Middle frontal gyrus (tissue), 1 donor: ENCODE measurements around the gene ULK2.
A peak's percentile ranks its signal among the peaks of the same experiment; 100 is the strongest.
"Not testable (repeated sequence)": the region's sequence is repeated elsewhere in the genome, so short reads cannot be mapped to it uniquely, and the experiment has no call there.

Source experiments
- DNase-seq: peaks from one replicate; pipeline ENCODE4 v3.0.0-alpha.2; 2015; ENCODE audit warnings: low spot score; ENCODE audit errors: extremely low spot score

ULK2 gene

DNA sequence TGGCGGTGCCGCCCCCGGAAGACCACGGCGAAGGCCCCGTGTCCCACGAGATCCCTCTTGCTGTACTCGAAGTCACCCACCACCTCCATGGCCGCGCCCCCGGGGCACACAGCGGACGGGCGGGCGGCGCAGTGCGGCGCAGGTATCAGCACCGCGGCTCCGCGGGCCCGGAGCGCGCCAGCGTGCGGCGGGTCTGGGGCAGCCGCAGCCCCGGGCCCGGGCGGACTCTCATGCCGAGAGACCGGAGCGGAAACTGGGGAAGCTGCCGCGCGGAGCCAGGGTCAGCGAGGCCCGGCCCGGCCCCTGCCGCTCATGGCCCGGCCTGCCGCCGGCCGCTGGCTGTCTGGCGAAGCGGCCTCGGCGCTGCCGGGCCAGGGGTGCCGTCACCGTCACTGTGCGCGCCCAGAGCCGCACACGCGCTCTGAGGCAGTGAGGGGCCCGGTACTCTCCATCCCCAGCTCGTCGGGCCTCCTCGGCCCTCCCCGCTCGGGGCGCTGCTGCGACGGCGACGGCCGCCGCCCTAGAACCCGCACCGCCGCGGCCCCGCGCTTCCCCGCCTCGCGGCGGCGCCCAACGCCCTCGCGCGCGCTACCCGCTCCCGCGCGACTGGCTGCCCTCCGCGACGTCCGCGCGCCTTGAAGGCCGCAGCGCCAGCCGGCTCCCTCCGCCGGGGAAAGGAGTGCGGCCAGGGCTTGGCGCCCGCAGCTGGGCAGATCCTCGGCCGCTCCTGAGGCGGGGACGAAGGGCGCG is at the start of gene ULK2:
ULK2 (minus strand) TSS at position 608 of the 750 bp plus-strand sequence; CDS start at position 89, 519 bp downstream.
- DNase-seq = peak; percentile 72

DNA sequence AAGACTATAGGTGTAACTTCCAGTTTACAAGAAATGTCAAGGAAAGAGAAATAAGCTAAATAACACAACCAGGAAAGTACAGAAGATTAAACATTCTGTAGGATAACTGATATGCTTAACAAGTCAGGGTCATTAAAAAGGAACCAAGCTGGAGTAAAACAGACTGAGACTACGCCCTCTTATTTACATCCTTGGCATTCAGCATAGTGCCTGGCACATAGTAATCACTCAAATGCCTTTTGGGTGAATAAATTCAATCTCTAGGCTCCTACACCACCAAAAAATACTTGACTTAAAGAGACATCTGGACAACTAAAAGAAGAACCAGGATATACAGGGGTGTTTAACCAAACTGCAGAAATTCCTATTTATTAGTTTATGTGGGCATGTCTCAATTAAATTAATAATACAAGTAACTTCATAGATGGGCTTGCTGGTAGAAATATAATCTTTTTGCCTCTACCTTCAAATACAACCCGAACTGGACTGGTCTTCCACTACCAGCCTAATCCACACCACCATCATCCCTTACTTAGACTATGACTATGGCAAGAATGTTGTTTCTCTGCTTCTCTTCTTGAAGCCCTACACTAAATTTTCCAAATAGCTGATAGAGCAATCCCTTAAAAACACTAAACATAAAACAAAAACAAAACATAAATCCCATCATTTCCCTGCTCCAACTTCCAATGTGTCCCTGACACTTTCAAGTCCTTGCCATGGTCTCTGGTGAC is 47.7 kb upstream of the ULK2 start:
- no peak for DNase-seq

DNA sequence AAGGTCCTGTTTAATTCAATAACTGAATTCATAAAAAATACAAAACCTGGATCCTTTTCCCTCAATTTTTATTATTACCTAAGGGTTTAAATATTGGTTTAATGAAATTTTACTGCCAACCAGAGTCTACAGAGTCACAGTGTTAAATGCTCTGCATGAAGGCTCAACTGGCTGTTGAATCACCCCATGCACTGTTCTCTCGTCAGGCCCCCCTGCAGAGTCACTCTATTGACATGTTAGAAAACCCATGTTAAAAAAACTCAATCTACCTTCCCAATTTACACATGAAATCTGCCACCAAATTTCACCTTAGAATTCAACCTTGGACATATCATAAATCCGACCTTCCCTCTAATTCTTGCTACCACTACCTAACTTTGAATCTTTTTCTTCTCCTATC is 43.3 kb upstream of the ULK2 start:
- DNase-seq = no peak

DNA sequence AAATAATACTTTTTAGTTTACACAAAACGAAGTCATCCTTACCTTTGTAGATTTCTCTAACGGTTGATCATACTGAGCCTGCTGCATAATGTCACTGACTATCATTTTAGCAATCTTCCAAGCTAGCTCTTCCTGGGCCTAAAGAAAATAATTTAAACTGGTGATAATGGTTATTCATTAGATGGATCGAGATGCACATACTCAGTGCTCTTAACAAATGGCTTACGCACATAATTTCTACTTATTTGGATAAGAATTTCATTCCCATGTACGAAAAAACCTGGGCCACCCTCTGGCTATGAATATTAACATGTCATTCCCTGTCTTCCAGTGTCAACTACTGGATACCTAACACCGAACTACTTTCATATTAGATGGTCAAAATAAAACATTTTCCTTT is 41.4 kb upstream of the ULK2 start:
- DNase-seq = no peak

DNA sequence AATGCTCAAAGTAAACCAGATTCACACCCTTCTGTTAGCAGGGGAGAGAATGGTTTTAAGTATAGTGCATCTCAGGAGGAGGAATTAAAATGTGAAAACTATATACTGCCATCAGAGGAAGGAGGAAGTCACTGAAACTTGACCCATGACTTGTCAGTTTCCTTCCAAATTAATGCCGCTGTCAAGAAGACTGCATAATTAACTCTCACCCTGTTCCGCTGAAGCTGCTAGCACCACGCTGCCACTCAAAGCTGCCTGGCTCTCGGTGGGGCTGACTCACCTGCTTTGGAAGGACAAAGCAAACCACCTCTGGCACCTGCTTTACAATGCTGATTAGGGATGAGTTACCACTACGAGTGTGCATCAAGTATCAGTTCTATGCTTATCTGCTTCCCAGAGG is 37.8 kb upstream of the ULK2 start:
- DNase-seq = no peak

DNA sequence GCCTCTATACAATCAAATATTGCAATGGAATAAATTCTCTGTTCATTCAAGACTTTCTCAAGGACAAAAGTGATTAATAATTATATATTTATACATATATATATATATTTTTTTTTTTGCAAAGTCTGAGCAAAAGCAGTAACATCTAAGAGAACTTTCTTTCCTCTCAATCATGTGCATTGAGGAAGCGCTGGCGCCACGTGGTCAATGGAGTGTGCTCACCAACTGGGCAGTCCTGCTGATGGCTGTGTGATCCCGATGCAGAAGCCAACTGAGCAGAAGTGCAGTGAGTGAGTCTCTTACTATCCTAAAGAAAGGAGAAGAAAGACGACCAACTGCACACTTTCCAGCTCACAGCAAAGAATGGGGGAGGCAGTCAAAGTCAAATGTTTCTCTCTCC is 37.2 kb upstream of the ULK2 start:
- DNase-seq = no peak

DNA sequence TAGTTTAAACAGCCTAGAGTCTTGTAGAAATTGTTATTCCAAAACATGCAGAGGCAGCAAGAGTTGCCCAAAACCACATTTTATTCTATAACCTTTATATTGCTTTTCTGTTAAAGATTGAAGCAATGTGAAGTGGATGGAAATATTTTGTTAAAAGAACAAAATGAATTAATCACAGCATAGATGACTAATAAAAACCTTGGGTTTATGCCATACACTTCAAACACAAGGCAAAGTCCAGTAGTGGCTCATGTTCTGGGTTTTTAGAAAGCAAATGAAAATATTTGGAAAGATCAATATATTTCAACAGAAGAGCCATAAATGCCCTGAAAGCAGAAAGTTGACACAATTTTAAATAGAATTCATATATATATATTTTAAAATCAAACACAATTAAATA is 36.7 kb upstream of the ULK2 start:
- no peak for DNase-seq

DNA sequence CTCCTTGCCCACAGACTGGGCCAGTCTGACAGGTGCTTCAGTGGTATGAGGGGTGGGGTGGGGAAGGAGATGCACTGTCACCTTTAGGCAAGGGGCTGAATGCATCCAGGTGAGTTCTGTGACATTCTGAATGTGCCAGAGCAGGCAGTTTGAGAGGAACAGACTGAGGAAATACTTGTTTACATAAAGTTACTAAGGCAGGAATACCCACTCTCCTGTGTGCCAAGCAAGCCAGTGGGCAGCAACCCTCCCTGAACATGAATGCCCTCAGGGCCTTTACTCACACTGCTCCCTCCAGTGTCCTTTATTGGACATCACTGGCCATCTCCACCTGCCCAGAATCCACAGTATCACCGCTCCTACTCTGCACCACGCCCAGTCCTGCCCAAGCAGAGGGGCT is 33.1 kb upstream of the ULK2 start:
- DNase-seq = no peak

DNA sequence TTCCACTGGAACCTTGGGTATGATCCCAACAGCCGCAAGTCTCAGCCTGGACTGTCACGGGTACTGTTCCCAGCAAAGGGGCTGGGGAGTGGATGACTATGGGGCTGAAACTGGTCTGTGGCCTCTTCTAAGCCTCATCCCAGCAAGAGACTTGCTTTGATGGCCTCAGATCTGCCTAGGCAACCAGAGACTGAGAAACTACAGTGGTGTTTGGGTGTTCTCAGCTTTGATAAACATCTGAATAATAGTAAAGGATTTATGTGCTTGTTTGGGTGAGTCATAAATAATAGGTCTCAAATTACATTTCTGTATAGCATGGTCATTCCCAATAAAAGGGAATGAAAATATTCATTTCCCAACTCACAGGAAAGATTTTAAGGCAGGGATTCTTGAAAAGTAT is 30.2 kb upstream of the ULK2 start:
- DNase-seq = no peak

DNA sequence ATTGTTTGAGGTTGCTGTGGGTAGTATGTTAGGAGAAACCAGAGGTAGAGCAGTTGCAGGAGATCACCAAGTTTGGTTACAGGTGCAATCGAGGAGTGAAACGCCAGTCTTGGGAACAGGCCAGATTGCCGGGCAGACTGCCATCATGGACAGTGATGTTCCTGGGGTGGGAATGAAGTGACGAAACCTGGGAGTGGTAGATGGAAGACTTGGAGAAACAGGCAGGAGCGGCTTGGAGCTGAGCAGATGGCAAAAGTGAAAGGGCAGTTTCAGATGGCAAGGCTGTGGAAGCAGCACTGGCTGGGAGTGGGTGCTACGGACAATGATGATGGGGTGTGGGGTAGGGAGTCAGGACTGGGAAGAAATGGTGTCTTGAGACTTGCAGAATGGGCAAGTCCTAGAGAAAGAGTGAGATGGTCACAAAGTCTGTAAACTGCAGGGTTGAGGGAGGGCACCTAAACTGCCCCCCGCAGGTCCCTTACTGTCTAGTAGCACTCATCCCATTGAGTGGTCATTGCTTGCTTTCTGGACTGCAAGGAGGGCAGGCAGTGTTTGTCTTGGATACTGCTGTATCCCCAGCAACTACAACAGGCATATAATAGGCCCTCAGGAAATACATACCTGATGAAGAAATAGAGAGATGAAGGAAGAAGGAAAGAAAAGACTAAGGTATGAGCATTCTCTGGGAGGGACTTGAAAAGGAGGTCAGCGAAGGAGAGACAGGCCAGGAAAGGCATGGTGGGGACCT is 29.5 kb upstream of the ULK2 start:
- no peak for DNase-seq

DNA sequence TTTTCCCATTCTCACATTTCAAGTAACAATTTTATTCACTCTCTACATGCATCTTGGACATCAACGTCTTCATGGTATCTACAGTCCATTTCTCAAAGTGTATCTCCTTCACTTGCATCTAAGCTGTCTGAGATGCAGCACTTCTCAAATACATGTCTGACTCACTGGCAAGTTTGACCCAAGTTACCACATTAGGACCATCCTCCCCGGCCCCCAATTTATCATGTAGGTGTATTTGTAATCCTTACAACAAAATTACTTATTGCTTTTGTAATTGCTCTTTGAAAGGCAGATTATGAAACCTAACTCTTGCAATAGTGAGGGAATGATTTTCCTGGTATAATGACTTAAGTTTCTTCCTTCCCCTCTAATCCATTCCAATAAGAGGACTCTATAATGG is 28.9 kb upstream of the ULK2 start:
- no peak for DNase-seq

DNA sequence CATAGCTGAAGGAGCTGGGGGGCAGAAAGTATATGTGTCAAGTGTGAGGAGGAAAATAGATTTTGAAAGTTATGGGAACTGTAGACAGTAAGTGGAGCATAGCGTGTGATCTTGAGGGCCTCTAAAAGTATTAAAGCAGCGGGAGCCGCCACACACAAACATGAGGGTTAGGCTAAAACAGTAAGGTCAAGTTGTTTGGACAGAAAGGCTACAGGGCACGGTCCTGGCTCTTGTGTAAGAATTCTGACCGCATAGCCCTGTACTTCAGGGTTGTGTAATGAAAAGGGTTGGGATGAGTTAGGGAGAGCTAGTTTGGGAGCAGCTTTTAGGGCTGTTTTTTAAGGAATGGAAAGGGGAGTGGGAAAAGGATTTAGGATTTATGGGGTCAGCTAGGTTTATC is 22.8 kb upstream of the ULK2 start:
- DNase-seq = not testable (repeated sequence)

DNA sequence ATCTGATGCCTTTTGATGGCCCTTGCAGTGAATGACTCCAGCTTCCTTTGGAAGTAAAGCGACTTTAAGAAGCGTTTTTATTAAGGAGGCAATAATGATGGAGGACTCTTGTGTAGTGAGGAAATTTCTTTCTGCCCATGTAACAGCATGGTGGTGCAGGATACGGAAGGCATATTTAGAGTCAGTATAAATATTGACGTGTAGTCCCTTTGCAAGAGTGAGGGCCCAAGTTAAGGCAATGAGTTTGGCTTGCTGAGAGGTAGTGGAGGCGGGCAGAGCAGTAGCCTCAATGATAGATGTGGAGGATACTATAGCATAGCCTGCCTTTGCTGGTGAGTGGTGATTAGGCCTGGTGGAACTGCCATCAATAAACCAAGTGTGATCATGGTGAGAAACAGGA is 22.3 kb upstream of the ULK2 start:
- DNase-seq = not testable (repeated sequence)

DNA sequence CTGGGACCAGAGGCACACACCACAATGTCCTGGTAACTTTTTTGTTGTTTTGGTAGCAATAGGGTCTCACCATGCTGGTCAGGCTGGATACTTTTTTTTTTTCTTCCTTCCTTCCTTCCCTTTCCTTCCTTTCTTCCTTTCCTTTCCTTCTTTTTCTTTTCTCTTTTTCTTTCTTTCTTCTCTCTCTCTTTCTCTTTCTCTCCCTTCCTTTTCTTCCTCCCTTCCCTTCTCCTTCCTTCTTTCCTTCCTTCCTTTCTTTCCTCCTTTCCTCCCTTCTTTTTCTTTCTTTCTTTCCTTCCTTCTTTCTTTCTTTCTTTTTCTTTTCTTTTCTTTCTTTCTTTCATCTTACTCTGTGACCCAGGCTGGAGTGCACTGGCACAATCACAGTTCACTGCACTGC is 18.4 kb upstream of the ULK2 start:
- DNase-seq = no peak

DNA sequence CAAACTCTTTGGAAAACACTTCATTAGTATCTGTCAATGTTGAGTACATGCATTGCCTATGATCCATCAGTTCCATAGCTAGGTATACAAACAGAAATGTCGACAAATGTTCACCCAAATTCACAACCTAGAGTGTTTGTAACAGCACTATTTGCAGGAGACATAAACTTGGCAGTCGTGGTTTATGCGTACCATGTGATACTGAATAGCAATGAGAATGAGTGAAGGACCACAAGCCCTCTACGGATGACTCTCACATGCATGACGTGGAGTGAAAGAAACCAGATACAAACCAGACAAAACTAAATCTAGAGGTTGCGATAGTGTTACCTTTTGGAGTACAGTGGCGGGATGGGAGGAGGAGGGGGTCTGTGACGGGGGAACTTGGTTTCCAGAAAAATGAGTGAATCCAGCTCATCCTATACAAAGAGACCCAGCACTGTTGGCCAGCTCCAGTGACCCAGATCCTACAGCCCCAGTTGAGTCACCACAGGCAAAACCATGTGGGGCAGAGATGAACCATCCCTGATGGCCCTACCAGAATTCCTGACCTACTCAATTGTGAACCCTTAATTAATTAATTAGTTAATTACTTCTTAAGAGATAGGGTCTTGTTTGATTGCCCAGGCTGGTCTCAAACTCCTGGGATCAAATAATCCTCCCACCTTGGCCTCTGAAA is 15.9 kb upstream of the ULK2 start:
- no peak for DNase-seq

DNA sequence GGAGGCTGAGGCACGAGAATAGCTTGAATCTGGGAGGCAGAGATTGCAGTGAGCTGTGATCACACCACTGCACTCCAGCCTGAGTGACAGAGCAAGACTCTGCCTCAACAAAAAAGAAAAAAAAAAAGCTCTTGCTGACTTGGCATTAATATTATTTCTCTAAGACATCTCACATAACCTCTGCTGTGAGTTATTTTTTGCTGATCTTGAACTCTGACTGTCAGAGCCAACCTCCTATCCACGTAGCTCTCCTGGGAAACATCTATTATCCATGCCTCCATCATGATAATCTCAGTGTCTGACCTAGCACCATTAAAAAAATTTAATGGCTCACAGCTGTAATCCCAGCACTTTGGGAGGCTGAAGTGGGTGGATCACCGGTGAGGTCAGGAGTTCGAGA is 12.7 kb upstream of the ULK2 start:
- no peak for DNase-seq

DNA sequence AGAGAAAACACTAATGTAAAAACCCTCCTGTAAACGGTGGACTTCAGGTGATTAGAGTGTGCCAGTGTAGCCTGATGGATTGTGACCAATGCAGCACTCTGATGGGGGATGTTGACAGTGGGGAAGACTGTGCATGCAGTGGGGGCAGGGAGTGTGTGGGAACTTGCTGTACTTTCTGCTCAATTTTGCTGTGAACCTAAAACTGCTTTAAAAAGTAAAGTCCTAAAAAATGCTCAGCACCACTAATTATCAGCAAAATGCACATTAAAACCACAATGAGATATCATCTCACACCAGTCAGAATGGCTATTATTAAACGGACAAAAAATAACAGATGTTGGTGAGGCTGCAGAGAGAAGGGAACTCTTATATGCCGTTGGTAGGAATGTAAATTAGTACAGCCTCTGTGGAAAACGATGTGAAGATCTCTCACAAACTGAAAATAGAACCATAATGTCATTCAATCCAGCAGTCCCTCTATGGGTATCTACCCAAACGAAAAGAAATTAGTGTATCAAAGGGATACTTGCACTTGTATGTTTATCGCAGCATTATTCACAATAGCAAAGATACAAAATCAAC is 9.7 kb upstream of the ULK2 start:
- DNase-seq = no peak

DNA sequence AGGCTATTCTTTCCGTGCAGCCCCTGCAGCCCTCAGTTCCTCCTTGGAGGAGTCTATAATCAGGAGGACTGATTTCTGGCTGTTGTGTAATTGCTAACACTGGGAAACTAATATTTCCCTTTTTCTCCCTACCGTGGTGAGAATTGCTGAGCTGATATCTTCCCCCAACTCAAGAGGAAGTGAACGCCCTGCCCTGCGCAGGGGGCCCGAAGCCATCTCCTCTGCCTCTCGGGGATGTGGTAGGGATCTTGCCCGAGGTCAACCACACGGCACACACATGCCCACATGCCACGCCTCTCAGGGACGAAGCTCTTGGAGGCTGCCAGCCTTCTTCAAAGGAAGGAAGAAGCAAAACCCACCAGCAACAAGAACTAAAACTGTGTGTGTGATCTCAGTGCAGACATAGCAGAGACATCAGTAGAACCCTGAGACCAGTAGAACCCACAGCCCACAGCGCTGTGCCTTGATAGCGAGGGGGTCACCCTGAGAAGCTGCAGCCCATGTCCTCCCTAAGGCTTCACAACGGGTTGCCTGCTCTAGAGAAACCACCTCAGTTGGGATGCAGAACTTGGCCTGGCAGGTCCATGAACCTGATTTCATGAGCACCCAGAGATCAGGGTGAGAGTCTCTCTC is 8.9 kb upstream of the ULK2 start:
- no peak for DNase-seq

DNA sequence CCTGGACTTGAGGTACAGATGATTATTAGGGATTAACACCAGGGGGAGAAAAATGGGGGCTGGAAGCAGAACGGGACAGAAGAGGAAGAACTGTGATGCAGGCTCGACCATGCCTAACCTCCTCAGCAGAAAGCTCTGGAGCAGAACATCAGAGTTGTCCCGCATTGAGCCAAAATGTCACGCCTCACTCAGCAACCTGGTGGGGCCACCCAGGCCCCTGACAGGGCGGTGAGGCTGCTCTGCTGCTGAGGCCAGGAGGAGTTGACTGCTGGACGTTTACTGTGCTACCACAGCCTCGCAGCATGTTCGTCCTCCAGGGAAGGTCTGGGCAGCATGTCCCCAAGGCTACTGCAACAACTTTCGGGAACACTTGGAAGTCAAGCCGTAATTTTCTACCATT is 6.5 kb upstream of the ULK2 start:
- no peak for DNase-seq

DNA sequence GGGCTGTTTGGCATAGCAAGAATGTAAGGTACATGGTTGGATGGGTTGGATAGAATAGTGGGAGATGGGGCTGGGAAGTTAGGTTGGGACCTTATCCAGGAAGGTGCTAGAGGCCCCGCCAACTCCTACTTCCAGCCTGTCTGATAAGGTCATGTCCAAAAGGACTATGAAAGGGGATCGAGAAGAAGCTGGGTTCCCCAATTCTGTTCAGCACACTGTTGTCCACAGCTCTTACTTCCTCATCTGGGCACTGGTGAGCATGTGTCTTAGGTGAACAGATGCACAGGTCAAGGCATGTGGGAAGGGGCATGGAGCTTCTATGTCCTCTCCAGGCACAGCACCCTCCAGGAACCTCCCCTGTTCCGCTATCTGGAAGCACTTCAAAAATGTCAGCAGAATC is 5.6 kb upstream of the ULK2 start:
- no peak for DNase-seq

DNA sequence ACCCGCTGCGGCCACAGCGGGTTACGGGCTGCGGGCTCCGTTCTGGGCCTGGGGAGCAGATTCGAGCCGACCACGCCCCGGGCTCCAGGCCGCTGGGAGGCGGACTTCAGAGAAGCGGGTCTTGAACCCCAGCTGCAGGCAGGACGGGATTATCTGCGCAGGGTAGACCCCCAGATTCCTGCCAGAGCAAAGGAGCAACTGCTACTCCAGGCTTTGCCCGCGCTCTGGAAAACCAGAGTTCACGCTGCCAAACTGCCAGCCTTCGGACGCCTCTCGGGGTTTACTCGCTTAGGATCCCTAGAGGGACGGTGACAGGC is 301 bp upstream of the ULK2 start:
- DNase-seq = no peak
